IPS DF 4.7 (cell line): ENCODE data around the gene FOXRED2.
"Not testable (repeated sequence)": the region's sequence is repeated elsewhere in the genome, so short reads cannot be mapped to it uniquely, and the experiment has no call there.

Experiments used
- DNase-seq: peaks from one replicate; pipeline ENCODE4 v3.0.0-alpha.2; 2013; ENCODE audit warnings: low spot score; ENCODE audit errors: extremely low read depth

Gene FOXRED2

GRCh38 chr22:36470162-36470993, 36.5 kb downstream of the FOXRED2 start:
- no peak for DNase-seq

GRCh38 chr22:36469094-36469710, 37.6 kb downstream of the FOXRED2 start:
- no peak for DNase-seq

DNA sequence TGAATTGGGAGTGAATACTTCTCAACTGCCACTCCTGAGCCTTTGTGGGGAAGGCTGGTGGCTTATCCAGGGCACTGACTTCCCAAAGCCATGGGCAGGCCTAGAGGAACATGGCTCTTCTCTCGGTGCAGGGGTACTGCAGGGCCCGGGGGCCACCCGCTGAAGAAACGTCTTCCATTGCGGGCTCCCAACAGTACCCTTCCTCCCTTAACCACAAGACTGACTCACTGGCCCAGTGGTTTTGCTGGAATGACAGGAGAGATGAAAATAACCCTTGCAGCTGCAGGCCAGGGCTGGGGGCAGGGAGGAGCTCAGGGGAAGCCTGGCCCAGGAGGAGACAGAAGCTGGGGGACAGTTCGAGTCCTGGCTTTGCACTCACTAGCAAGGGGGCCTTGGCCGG, 38.9 kb downstream of the FOXRED2 start:
- DNase-seq = no peak

- no peak for DNase-seq
Measured at GRCh38 chr22:36467042-36467810, 39.6 kb downstream of the FOXRED2 start.

DNA sequence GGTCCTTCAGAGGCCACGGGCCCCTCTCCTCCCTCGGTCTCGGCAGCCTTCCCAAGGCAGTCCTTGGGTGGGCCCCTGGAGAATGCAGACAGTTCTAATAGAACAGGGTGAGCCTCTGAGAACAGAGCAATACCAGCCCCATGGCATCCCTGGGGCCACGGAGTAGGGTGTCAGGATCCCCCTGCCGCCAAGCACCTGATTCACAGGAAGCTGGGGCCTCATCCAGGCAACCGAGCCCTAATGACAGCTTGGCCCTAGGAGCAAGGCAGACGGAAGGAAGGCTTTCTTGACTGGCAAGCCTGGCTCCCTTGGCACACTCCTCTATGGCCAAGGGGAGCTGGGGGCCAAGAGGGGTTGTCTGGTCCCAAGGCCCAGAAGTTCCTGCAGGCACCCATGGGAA, 40.6 kb downstream of the FOXRED2 start:
- DNase-seq = no peak

GRCh38 chr22:36465232-36466021, 41.4 kb downstream of the FOXRED2 start:
- no peak for DNase-seq

- DNase-seq = no peak
Measured at GRCh38 chr22:36464715-36465231, 42.1 kb downstream of the FOXRED2 start.

DNA sequence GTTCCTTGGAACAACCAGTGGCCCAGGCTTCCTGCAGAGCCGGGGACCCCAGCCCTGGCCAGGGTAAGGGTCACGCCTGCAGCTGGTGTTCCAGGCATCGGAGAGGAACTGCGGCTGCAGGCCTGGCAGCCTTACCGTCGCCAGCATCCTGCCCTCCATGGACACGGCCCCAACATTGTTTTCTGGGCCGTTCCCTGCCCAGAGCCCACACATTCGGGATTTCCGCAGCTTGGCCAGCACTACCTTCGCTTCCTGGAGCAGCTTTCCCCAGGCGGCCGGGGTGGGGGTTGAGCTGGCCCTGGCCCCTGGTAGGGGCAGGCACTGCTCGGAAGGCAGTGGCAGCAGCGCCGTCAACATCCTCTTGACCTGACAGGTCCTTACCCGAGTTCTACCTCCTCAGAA, 43.1 kb downstream of the FOXRED2 start:
- no peak for DNase-seq

- no peak for DNase-seq
Measured at GRCh38 chr22:36461665-36462649, 44.9 kb downstream of the FOXRED2 start.

GRCh38 chr22:36460202-36460601, 46.6 kb downstream of the FOXRED2 start:
- DNase-seq = no peak

- no peak for DNase-seq
Measured at GRCh38 chr22:36457688-36458450, 49.0 kb downstream of the FOXRED2 start.

- no peak for DNase-seq
Measured at GRCh38 chr22:36456464-36456845, 50.4 kb downstream of the FOXRED2 start.

GRCh38 chr22:36455571-36456463, 51.0 kb downstream of the FOXRED2 start:
- DNase-seq = no peak

- DNase-seq = no peak
Measured at GRCh38 chr22:36454916-36455570, 51.8 kb downstream of the FOXRED2 start.

- no peak for DNase-seq
Measured at GRCh38 chr22:36453855-36454378, 52.9 kb downstream of the FOXRED2 start.

- DNase-seq = not testable (repeated sequence)
Measured at GRCh38 chr22:36452978-36453607, 53.7 kb downstream of the FOXRED2 start.
